Measurements from ENCODE around the gene SND1.

SND1 gene

GRCh38 chr7:128057909-128058308 lies 405.9 kb downstream of the SND1 start:
- DNase-seq: no peak

DNA sequence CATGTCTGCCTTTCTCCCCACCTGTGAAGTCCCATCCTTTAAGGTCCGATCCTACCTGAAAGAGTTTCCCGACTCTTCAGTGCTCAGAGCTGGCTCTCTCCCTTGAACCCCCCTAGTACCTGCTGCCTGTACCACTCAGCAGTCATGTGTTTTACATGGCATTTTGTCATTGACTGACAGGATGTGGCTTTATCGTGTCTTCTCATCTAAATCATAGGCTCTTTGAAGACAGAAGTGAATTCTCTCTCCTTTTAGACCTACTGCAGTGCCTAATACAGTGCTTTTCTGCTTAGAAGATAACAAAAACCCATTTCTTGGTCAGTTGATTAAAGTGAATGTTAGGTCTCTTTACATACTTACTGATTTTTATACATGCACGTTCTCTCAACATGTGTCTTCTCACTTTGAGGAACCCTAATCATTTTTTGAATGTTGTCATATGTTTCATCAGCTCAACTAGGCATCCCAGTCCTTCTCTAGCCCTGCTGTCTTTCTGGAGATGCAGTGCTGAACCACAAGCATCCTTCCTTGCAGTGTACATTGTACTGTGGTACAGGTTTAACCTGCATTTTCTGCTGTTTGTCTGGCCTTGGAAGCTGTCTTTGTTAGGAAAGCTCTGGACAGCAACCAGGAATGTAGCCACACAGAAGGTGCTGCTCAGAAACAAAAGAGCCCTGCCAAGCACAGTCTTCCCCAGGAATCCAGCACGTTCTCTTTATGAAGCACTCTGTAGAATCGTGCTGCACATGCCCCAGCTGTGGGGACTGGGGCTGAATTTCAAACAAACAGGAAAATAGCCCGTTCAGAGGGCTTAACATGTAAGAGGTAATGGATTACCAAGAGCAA lies 407.4 kb downstream of the SND1 start:
- no peak for DNase-seq

DNA sequence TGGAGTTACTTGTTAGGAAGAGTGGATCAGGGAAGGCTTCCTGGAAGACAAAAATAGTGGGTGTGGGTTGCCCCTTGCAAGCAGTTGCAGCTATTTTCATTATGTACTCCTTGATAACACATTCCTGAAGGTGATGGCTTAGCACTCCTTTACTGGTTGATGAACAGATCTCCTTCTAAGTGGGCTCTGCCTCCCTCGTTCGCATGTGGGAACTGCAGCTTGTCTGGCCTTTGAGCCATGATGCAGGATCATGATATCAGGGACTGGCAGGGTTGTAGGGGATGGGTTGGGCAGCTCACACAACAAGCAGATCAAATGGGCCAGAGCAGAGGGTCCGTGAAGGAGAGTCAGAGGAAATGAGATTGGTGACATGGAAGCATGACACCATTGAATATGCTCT lies 408.0 kb downstream of the SND1 start:
- no peak for DNase-seq

DNA sequence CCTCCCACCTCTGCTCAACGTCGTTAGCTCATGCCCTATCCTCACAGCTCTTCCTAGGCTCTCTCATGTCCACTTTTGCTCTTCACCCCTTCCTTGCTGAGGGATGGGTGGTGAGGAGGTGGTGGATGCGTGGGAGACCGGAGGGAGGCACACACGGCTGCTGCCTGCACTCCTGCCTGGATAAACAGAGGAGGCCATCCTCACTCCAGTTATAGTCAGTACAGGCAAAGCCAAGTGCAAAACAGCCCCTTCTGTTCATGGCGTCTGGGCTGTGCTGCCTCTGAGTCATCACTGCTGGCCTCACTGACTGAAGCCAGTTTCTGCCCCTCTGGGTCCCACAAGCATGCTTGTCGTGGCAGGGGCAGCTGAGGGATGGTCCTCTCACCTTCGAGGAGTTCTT lies 411.1 kb downstream of the SND1 start:
- DNase-seq: no peak

- DNase-seq: no peak
These were observed 413.9 kb downstream of the SND1 start for GRCh38 chr7:128065872-128066271.

DNA sequence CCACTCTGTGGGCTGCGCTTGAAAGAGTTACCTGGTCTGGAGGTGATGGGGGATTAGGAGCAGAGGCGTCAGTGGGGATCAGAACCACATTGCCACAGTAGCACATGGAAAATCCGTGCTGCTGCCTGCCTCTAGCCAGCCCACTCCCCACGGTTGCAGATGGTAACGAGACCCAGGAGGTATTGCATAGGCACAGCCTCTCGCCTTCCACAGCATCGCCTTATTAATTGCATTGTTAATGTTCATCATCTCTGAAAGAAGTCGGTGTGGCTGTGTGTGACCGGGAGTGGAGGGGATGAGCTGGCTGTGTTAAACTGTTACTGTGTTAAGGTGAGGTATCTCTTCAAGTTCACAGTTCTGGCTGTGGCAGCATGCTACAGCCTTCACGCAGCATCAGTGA lies 414.4 kb downstream of the SND1 start:
- no peak for DNase-seq

DNA sequence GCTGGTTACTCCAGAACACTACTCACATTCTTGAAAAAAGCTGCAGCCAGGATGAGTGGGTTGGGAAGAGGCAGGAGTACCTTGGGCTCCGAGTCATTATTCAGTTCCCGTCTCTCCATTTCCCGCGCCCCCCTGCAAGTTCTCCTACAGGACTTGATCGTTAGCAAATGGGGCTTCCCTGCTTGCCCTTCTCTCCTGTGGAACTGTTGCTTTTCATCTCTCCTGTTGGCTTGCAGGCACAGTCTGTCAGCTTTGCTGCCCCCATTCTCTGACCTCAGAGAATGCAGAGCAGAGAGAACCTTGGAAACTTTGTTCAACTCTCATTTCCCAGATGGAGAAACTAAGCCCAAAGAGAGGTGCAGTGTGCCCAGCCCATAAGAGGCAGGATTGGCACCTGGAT lies 414.9 kb downstream of the SND1 start:
- DNase-seq: no peak

DNA sequence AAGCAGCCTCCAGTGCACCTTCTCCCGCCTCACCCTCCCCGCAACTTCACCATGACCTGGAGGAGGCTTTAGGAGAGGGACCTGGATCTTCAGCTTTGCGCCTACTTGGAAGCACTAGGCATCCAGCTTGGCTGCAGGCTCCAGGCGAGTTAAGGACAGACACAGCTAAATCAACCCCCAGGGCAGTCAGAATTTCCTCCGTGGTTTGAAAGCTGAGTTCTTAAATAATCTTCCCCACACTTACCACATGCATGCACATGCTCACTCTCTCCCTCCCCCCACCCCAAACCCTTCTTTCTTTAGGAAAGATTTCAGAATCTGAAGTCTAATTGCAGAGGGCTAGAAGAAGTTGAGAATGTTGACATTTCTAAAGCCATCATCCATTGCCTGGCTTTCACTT lies 416.0 kb downstream of the SND1 start:
- DNase-seq: no peak

GRCh38 chr7:128068785-128069184 lies 416.8 kb downstream of the SND1 start:
- DNase-seq: no peak

DNA sequence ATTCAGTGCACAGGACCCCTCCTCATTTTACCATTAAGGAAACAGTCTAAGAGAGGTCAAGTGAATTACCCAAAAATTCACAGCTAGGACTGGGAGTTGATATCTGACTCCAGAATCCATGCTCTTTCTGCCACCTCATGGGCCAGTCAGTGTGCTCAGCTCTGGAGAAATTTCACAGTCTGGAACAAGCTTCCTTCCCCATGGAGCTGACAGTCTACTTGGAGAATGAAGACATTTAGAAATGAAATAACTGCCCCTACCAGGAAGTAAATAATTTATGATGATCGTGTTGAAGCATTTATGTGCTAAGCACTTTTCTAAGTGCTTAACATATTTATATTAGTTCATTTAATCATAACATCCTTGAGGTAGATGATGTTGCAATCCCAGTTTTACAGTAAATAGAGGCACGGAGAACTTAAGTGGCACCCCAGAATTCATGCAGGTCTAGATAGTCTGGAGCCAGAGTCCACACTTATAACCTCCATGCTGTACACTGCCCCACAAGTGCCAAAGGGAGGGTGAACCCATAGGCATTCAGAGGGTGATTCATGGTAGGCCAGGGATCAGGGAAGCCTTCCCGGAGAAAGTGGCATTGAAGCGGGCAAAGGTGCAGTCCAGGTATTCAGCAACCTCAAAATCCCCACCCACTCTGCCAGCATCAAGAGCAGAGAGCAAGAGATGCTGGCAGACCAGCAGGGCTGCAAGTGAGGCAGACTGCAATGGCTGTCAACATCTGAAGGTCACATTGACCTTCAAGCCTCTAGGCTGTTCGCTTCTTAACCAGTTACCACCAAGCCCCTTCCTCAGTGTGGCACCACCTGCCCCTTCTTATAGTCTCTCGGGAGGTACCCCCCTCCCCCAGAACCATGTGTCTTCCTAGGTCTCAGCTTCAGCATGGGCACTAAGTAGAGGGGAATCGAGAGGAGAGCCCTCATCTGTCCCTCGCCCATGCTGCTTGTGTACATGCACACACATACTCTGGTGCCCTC lies 417.7 kb downstream of the SND1 start:
- no peak for DNase-seq

GRCh38 chr7:128071376-128071775 lies 419.4 kb downstream of the SND1 start:
- DNase-seq: no peak

- DNase-seq: no peak
These were observed 419.8 kb downstream of the SND1 start for GRCh38 chr7:128071801-128072200.

DNA sequence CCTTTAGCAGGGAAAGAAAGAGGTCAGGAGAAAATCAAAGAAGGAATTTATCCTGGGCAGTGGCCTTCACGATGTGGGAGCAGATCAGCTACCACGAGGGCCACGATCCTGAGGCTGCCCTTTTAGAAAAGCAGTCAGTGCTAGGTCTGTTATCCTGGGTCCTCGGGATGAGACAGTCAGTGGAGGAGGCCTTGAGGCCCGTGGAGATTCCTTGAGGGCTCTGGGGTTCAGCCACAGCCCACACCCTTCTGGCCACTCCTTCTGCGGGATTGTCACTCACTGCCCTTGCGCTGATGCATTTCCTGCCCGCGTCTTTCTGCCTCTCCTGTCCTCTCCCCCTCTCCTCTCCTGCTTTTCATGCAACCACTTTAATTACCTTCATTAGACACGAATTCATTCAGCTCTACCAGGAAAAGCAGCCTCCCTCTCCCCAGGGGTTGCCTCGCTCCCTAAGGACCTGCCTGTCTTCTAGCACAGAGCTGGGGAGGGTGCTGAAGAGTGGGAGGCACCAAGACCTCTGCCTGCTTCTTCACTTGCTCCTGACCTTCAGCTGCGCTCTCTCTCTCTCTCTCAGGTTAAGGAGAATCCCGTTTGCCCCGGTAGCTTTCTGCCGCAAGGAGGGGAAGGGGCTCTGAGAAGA lies 421.8 kb downstream of the SND1 start:
- no peak for DNase-seq

GRCh38 chr7:128074336-128074735 lies 422.3 kb downstream of the SND1 start:
- no peak for DNase-seq

DNA sequence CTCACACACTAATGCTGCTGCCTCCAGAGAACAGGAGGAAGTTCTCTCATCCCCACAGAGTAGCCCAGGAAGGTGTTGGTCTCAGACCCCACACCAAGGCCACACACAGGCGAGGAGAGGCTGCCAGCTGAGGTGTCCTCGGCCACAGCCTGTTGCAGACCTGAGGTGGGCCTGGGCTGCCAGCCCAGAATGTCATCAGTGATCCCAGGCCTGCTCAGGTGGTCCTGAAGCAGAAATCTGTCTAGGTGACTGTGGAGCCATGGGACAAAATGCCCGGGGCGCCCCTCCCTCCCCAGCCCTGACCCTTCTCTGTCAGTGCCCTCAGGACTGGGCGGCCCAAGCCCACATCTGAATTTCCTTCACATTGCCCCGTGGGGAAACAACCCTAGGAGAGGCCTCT lies 422.7 kb downstream of the SND1 start:
- no peak for DNase-seq

DNA sequence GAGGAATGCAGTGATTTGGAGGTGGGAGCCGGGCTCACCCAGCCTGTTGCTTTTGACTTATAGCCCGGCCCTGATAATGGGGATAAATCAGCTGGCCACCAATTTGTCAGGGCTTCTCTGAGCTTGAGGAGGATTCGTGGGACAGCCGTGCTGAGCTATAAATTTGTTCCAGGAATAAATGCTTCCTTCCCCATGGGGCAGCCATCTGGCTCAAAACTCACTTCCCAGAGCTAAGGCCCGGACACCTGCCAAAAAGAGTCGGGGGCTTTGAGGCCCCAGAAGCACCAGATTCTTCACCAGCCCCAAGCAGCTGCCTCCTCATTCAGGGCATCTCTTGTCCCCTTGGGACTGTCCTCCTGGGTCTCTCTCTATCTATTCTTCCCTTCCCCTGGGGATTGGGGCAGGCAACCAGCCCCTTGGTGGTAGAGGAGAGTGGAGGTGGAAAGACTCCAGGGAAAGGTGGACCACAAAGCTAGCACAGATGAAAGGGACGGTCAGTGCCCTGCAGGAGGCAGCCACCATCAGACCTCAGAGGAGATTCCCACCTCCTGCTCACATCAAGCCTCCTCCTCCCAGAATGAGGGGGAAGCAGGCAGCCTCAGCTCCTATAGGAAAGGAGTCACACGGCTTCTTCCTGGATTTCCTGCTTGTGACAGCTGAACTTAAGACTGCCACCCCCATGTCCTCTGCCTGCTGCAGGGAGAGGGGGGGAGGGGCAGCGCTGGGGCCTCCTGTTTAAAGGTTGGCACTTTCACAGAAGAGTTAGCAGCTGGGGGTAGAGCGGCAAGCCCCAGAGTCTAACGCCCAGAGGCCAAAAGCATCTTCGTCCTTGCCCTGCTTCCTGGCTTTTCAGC lies 423.5 kb downstream of the SND1 start:
- no peak for DNase-seq

DNA sequence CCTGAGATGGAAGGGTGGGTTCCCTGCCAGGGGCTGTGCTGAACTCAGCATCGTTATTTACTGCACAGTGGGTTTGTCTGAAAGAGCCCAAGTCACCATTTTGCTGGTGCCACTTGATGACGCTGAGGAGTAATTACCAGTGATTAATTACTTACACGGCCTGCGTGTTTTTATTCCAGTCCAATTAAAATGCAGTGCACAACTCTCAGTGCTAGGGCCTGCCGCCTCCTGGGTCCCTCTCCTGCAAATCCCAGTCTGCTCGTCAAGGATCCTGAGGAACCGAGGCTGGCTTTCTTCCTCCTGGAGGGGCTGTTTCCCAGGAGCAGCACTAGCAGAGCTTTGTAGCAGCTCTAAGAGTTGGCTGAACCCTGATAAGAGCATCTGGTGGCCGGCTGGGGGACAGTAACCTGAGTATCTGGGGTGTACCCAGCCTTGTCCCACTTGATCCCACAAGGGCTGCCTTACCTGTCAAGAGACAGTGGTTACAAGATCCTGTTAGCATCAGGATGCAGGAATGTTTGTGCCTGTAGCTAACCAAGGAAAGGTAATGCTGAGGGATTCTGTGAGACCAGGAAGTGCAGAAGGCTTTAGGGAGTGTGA lies 424.3 kb downstream of the SND1 start:
- no peak for DNase-seq

GRCh38 chr7:128076796-128077271 lies 424.8 kb downstream of the SND1 start:
- no peak for DNase-seq

GRCh38 chr7:128078309-128078708 lies 426.3 kb downstream of the SND1 start:
- no peak for DNase-seq

DNA sequence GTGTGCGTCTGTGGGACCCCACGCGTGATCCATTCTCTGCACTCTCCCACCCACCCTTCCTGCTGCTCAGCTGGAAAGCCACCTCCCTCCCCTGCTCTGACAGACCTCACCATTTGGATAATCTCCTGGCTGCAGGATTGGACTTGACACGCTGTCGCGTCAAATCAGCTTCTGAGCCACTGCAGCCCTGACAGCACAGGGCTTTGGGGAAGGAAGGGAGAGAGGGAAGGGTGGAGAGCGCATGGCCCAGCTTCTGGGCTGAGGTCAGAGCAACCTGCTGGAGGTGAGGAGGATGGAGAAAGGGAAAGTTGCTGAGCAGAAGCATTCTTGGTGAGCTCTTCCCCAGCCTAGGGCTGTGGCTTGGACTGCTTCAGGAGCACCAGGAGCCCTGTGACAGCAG lies 428.2 kb downstream of the SND1 start:
- DNase-seq: no peak

DNA sequence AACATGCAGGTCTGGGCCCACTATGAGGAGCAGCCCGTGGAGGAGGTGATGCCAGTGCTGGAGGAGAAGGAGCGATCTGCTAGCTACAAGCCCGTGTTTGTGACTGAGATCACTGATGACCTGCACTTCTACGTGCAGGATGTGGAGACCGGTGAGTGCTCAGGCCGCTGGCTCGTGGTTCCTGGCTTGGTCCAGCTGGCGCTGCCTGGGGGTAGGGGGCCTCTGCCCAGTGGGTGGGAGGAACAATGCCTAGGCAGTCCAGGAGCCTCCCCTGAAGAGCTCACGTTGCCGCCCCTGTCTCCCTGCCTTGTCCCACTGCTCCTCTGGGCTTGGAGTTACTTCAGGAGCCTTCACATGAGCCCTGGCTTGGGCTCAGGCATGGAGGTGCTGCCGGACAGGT lies 429.4 kb downstream of the SND1 start:
- no peak for DNase-seq

DNA sequence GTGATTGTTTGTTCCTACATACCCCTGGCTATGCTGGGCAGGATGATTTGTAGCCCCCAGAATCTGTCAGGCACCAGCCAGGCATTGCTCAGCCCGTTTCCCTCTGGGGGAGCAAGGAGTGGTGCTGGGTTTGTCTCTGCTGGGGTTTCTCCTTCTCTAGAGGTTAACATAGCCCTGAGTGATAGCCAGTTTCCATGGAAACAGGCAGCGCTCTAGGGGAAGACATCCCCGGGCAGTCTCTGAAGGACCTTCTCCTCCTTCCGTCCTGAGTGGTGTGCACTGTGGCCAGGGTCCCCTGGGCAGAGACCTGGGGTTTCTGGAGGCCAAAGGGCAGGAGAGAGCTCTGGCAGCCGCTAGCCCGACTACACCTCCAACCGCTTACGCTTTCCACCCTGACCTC lies 429.8 kb downstream of the SND1 start:
- DNase-seq: no peak

Measured in stimulated activated CD4-positive, alpha-beta T cell treated with anti-CD3 and anti-CD28 coated beads, Interleukin-4, amount 100 ng/mL, for 1 hour (primary cell).